ENCODE data around the gene RWDD1. TPM values are rescaled to one million over a fixed set of nuclear protein-coding genes. Genes with fewer than 3 reads are reported as not detected.

RWDD1 gene
- polyA plus RNA-seq, 1 of the 3 experiments (the other 2 are of a cell fraction): 17.7 TPM

GRCh38 chr6:116557893-116558292 lies 13.4 kb upstream of the RWDD1 start:
- Histone ChIP-seq H3K4me1 (ENCODE audit: control insufficient read depth in 1 of 2, insufficient read depth in 2 of 2, low read depth in 1 of 2, low read length in 1 of 2) (peaks cover 2 to 28% of the 10 kb centered on the region in 2 experiments; a peak in 3 of 4 replicates), H3K9ac (no peak overlapping the region), H3K4me2 (peak overlapping the region; percentile 41), H4K20me1 (ENCODE audit: insufficient read depth) (no peaks in the 10 kb centered on the region), H3K4me3 (ENCODE audit: low read depth in 2 of 2, low read length in 1 of 2) (no peak overlapping the region), H3F3A (replicated peaks; ENCODE audit: insufficient read depth) (peaks cover 36% of the 10 kb centered on the region), H3K9me3 (no peaks in the 10 kb centered on the region), H3K27ac (ENCODE audit: low read depth in 2 of 2, low read length in 1 of 2) (peak overlapping the region; percentile 67 to 79), H3K36me3 (replicated peaks in 1 of 2; ENCODE audit: control insufficient read depth in 1 of 2, insufficient read depth in 2 of 2, low read length in 1 of 2) (no peaks in the 10 kb centered on the region), H3K27me3 (ENCODE audit: insufficient read depth) (no peaks in the 10 kb centered on the region), H2AFZ (ENCODE audit: low read depth) (0 out of 2 replicates have a peak overlapping the region, but pooled peaks have one; percentile 21), H3K9me2 (no peaks in the 10 kb centered on the region), H3K79me2 (ENCODE audit: insufficient read depth) (no peaks in the 10 kb centered on the region)
- POLR2A ChIA-PET: no interaction called here
- 12% methylated on average over 5 of the region's 5 CpGs for WGBS (ENCODE audit: low lambda C conversion rate)
- DNase-seq: no peak
- CTCF ChIA-PET: interaction anchor here (4.0 to 5.0 kb wide), 3 partner anchors 18 to 290 kb away, joined by 28 to 60 read pairs (median 58); no protein-coding TSS in a partner anchor
- peak; percentile 79; the same call in 1 of the 2 replicates for TF ChIP-seq SIN3A (IDR thresholded peaks at IDR 0.05; ENCODE audit: borderline replicate concordance, low read depth, low read length)
- peak; percentile 72 for TF ChIP-seq TCF12 (IDR thresholded peaks at IDR 0.05)
- TF ChIP-seq TEAD4 (IDR thresholded peaks at IDR 0.05; ENCODE audit: borderline replicate concordance, insufficient read depth): peak; percentile 83
- TF ChIP-seq EZH2phosphoT487 (IDR thresholded peaks at IDR 0.05; ENCODE audit: borderline replicate concordance, low read depth): no peak
- TF ChIP-seq POLR2AphosphoS5 (IDR thresholded peaks at IDR 0.05; ENCODE audit: low read depth, low read length): peak; percentile 53; the same call in 1 of the 2 replicates
- TF ChIP-seq PBX3 (IDR thresholded peaks at IDR 0.05): peak; percentile 91
- no peak for TF ChIP-seq RFX5 (IDR thresholded peaks at IDR 0.05; ENCODE audit: low read length)
- no peak for TF ChIP-seq RCOR1 (IDR thresholded peaks at IDR 0.05; ENCODE audit: low read length)
- no peak for TF ChIP-seq NRF1 (IDR thresholded peaks at IDR 0.05; ENCODE audit: low read depth, low read length)
- TF ChIP-seq USF1 (IDR thresholded peaks at IDR 0.05; ENCODE audit: borderline replicate concordance, low read depth): no peak
- TF ChIP-seq CHD2 (IDR thresholded peaks at IDR 0.05; ENCODE audit: low read length, partially characterized antibody): no peak
- TF ChIP-seq MXI1 (IDR thresholded peaks at IDR 0.05; ENCODE audit: low read depth, low read length): no peak
- TF ChIP-seq ELF1 (IDR thresholded peaks at IDR 0.05): peak; percentile 96
- TF ChIP-seq EP300 (IDR thresholded peaks at IDR 0.05; ENCODE audit: borderline replicate concordance in 1 of 2, low read depth in 1 of 2, low read length in 1 of 2): peak in 1 of 2 experiments; percentile 77; a peak in 1 of 4 replicates
- TF ChIP-seq JUND (IDR thresholded peaks at IDR 0.05): peak; percentile 70
- TF ChIP-seq YY1 (IDR thresholded peaks at IDR 0.05; ENCODE audit: low read depth): no peak; the same call in 1 of the 2 replicates
- TF ChIP-seq FOXM1 (IDR thresholded peaks at IDR 0.05; ENCODE audit: low read depth): no peak
- no peak for TF ChIP-seq SMC3 (IDR thresholded peaks at IDR 0.05; ENCODE audit: low read depth, low read length)
- TF ChIP-seq REST (IDR thresholded peaks at IDR 0.05; ENCODE audit: low read depth, low read length): 0 out of 2 replicates have a peak, but pooled peaks have one; percentile 41
- TF ChIP-seq GATA2 (CRISPR knock-in tag; IDR thresholded peaks at IDR 0.05): no peak
- no peak; the same call in 1 of the 2 replicates for TF ChIP-seq TAF1 (IDR thresholded peaks at IDR 0.05; ENCODE audit: borderline replicate concordance, low read depth, low read length)
- no peak for TF ChIP-seq RAD21 (IDR thresholded peaks at IDR 0.05; ENCODE audit: low read length)
- TF ChIP-seq GABPA (IDR thresholded peaks at IDR 0.05; ENCODE audit: low read depth): no peak
- peak; percentile 40 for TF ChIP-seq FOSL2 (IDR thresholded peaks at IDR 0.05; ENCODE audit: borderline replicate concordance, low read depth)
- no peak for TF ChIP-seq FOXJ3 (CRISPR knock-in tag; IDR thresholded peaks at IDR 0.05)
- TF ChIP-seq NFIC (IDR thresholded peaks at IDR 0.05; ENCODE audit: borderline replicate concordance): peak; percentile 96
- no peak for TF ChIP-seq CTCF (IDR thresholded peaks at IDR 0.05)
- no peak for TF ChIP-seq MEF2A (IDR thresholded peaks at IDR 0.05; ENCODE audit: borderline replicate concordance, low read depth)
